Neural cell (in vitro differentiated cells): ENCODE results near the gene PRUNE2.

ENCODE experiments used
- CTCF ChIP-seq: fragments of 450-650 bp; IDR thresholded peaks from 2 replicates; pipeline ENCODE4 v1.5.1; 2014; ENCODE audit warnings: antibody characterized with exemption, mild to moderate bottlenecking, moderate library complexity; ENCODE audit not compliant: poor library complexity, severe bottlenecking
- POLR2AphosphoS5 ChIP-seq: IDR thresholded peaks from 2 replicates; pipeline ENCODE4 v1.6.1; 2012

DNA sequence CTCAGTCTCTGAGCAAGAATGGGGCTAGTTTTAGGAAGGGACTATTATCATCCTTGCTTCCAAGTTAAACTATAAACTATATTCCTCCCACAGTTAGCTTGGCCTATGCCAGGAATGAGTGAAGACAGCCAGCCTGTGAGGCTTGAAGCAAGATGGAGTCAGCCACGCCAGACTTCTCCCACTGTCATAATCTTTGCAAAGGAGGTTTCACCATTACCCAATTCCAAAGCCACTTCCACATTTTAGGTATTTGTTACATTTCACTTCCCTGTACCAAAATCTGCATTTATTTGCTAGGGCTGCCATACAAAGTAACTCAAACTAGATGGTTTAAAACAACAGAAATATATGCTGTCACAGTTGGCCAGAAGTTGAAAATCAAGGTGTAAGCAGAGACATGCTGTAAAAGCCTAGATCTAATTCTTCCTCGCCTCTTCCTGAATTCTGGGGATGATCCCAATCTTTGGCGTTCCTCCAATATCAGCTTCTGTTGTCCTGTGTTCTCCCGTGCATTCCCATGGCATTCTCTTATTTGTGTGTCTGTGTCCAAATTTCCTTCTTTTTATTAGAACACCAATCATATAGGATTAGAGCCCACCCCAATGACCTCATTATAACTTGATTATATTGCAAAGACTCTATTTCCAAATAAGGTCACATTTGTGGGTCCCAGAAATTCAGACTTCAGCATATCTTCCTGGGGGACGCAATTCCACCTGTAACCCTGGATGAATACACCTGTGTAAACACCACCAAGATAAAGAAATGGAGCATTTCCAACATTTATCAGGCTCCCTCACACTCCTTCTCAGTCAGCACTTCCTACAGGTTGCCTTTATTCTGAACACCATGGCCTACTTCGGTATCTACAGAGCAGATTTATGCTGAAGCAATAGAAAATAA, 320.2 kb downstream of the PRUNE2 start:
- TF ChIP-seq POLR2AphosphoS5: no peak
- no peak for TF ChIP-seq CTCF
